Pancreas (tissue), 10 donors: Measurements from ENCODE around the gene PPP2R2D. TPM values are rescaled to one million over a fixed set of nuclear protein-coding genes. Genes with fewer than 3 reads are reported as not detected.

ENCODE experiments used
- ATAC-seq, 4 donors: fragments of 200-7000 bp; cut with Tn5 transposase; one replicate each; pipeline versions ENCODE4 v1.8.0 to v1.9.1; 2020; ENCODE audit warnings: mild to moderate bottlenecking in 4 of 4, moderate library complexity in 4 of 4
- DNase-seq, 6 donors: peaks; one replicate each; pipeline ENCODE4 v3.0.0-alpha.2; 2020
- FAIRE-seq: peaks from 2 replicates; lab custom pipeline; 2012; peaks lifted over from hg19 to GRCh38; lab: Jason Lieb, UNC
- H3K27ac ChIP-seq, 4 donors: fragments of 200-600 bp; sonication (generic); 1 replicate in 3 of 4; 2 replicates in 1 of 4; pipeline versions ENCODE4 v1.5.0 to v1.8.0; 2020
- H3K27me3 ChIP-seq, 4 donors: fragments of 200-600 bp; one replicate each; pipeline ENCODE4 v1.8.0; 2021
- H3K36me3 ChIP-seq, 3 donors: fragments of 200-600 bp; sonication (generic) in 1 of 3; one replicate each; pipeline versions ENCODE4 v1.5.0 to v1.8.0; 2020 to 2021
- H3K4me1 ChIP-seq, 3 donors: fragments of 200-600 bp; one replicate each; pipeline ENCODE4 v1.8.0; 2021
- H3K4me3 ChIP-seq, 4 donors: fragments of 200-600 bp; sonication (generic) in 2 of 4; one replicate each; pipeline versions ENCODE4 v1.5.0 to v1.8.0; 2020 to 2021
- H3K9me3 ChIP-seq, 4 donors: fragments of 200-600 bp; one replicate each; pipeline ENCODE4 v1.8.0; 2021
- CTCF ChIP-seq, 4 donors: fragments of 200-600 bp; sonication (generic) in 3 of 4; IDR thresholded peaks; one replicate each; pipeline versions ENCODE4 v1.5.0 to v1.8.0; 2021; ENCODE audit warnings: antibody characterized with exemption in 4 of 4
- WGBS, 2 donors: extraction: QIAGEN DNeasy Blood & Tissue Kit; methylation state at CpG; one replicate each; pipeline ENCODE4 v1.1.7; 2013; 5-methylcytosine and 5-hydroxymethylcytosine counted together
- intact Hi-C, 3 donors: fragments of 100-400 bp; cut with DNase I; formaldehyde crosslinking; loops; one replicate each; pipeline versions ENCODE4 v1.11.1 to v1.14.2; 2022
- polyA plus RNA-seq, 2 donors: library from polyadenylated mRNA; stranded (reverse); fragments of 200-250 nt; gene quantifications; one replicate each; pipeline ENCODE4 v1.2.3, GENCODE V29; 2013
- total RNA-seq, 6 donors: library from RNA; stranded (reverse); fragmentation: NEBNext Ultra II Directional in 4 of 6; extraction: Animal tissue kit (Norgen Biotek cat#: 25700) in 4 of 6; gene quantifications; one replicate each; pipeline versions ENCODE4 v1.2.1 to v1.2.4, GENCODE V29; 2021 to 2023
- donor health status: healthy with polysubstance abuse.
- donor health status: DM: no; HTN: no; CAD: no; lungs with moderate emphysema.
- donor health status: DM: no; HTN: no; CAD: no.
- donor health status: control.
- donor health status: control.
- donor health status: Bipolar disorder and iron deficiency.
- donor health status: DM: yes; HTN: yes; CAD: no.
- donor health status: DM: no; HTN: no; CAD: no.
- donor health status: DM: no; HTN: no; CAD: no.
- donor health status: DM: yes; HTN: yes; CAD: no.

The PPP2R2D gene
- total and polyA plus RNA-seq, 8 donors: 25.5 to 87.7 (median 35.3) TPM

GRCh38 chr10:131977323-131978096, 76.7 kb downstream of the PPP2R2D start:
- Histone ChIP-seq H3K9me3 (no peaks in the 10 kb centered on the region), H3K36me3 (peaks cover 0 to 12% (median 6%) of the 10 kb centered on the region in 3 donors), H3K4me1 (peaks cover 0 to 39% (median 19%) of the 10 kb centered on the region in 3 donors), H3K27me3 (no peaks in the 10 kb centered on the region), H3K27ac (peak overlapping the region in 3 of 4 donors; percentile 44 to 88 (median 85)), H3K4me3 (peak overlapping the region in 2 of 4 donors; percentile 76 to 99)
- WGBS, 2 donors: 40 to 49% methylated on average over 13 of the region's 13 CpGs
- intact Hi-C loops: no loop called here
- ATAC-seq (peak in 2 of 4 donors; percentile 22 to 23), DNase-seq (no peak), FAIRE-seq (no peak)
- no peak for TF ChIP-seq CTCF (IDR thresholded peaks at IDR 0.05)

GRCh38 chr10:131978366-131978765, 77.6 kb downstream of the PPP2R2D start:
- H3K4me3 ChIP-seq: peak overlapping the region in 3 of 4 donors; percentile 76 to 99 (median 98)
- H3K27ac ChIP-seq: peak overlapping the region in 3 of 4 donors; percentile 85 to 89 (median 88)
- intact Hi-C loops: no loop called here

GRCh38 chr10:131978851-131979250, 78.0 kb downstream of the PPP2R2D start:
- no peaks in the 10 kb centered on the region for H3K27me3 ChIP-seq
- TF ChIP-seq CTCF (IDR thresholded peaks at IDR 0.05): no peak
- H3K36me3 ChIP-seq: no peaks in the 10 kb centered on the region
- no peaks in the 10 kb centered on the region for H3K9me3 ChIP-seq
- ATAC-seq (peak in 1 of 4 donors; percentile 3), DNase-seq (peak in 2 of 6 donors; percentile 40 to 56), FAIRE-seq (no peak)
- intact Hi-C loops: no loop called here
- peak overlapping the region in 3 of 4 donors; percentile 85 to 89 (median 88) for H3K27ac ChIP-seq
- 46 to 51% methylated on average over 6 of the region's 6 CpGs for WGBS, 2 donors
- peaks cover 0 to 28% (median 6%) of the 10 kb centered on the region in 3 donors for H3K4me1 ChIP-seq
- peak overlapping the region in 3 of 4 donors; percentile 76 to 99 (median 98) for H3K4me3 ChIP-seq

More at GRCh38 chr10:131978366-131978765, 77.6 kb downstream of the PPP2R2D start:
- ATAC-seq (no peak), FAIRE-seq (no peak), DNase-seq (peak in 2 of 6 donors; percentile 45 to 60)
- TF ChIP-seq CTCF (IDR thresholded peaks at IDR 0.05): no peak
- H3K9me3 ChIP-seq: no peaks in the 10 kb centered on the region
- no peaks in the 10 kb centered on the region for H3K27me3 ChIP-seq
- H3K36me3 ChIP-seq: peaks cover 0 to 3% (median under 1%) of the 10 kb centered on the region in 3 donors
- WGBS, 2 donors: 30 to 37% methylated on average over 3 of the region's 3 CpGs
- peaks cover 0 to 30% (median 10%) of the 10 kb centered on the region in 3 donors for H3K4me1 ChIP-seq

GRCh38 chr10:131979336-131979735, 78.5 kb downstream of the PPP2R2D start:
- Histone ChIP-seq H3K27me3 (no peaks in the 10 kb centered on the region), H3K36me3 (no peaks in the 10 kb centered on the region), H3K4me3 (peak overlapping the region in 3 of 4 donors; percentile 76 to 99 (median 98)), H3K9me3 (no peaks in the 10 kb centered on the region), H3K27ac (peak overlapping the region; percentile 56 to 89 (median 86)), H3K4me1 (peaks cover 0 to 28% (median 6%) of the 10 kb centered on the region in 3 donors)
- ATAC-seq (no peak), DNase-seq (peak in 2 of 6 donors; percentile 32 to 36), FAIRE-seq (no peak)
- TF ChIP-seq CTCF (IDR thresholded peaks at IDR 0.05): no peak
- 47 to 53% methylated on average over 7 of the region's 7 CpGs for WGBS, 2 donors
- intact Hi-C loops: no loop called here
